Measurements from ENCODE around the gene LHX4. TPM values are rescaled to one million over a fixed set of nuclear protein-coding genes. Genes with fewer than 3 reads are reported as not detected.

Gene LHX4
- total and polyA plus RNA-seq, 2 of the 13 experiments (the other 11 are each of a cell fraction or from before 2014, with no cell fraction given): 0.03 to 0.07 TPM

- H3K4me1 ChIP-seq (ENCODE audit: insufficient read depth, low read length): peaks cover 22% of the 10 kb centered on the region
- H3K36me3 ChIP-seq (replicated peaks in 1 of 2; ENCODE audit: control insufficient read depth in 1 of 2, insufficient read depth in 2 of 2, low read length in 2 of 2): peaks cover 2 to 21% of the 10 kb centered on the region in 2 experiments
- H3K4me2 ChIP-seq (ENCODE audit: low read depth, low read length): no peak overlapping the region
- peaks cover 7% of the 10 kb centered on the region for H3K9me3 ChIP-seq (ENCODE audit: low read length)
- no peak for ATAC-seq
- WGBS (ENCODE audit: low lambda C conversion rate): 48% methylated on average over 1 of the region's 1 CpG
- CTCF ChIA-PET (ENCODE audit: low intra/inter-chr PET ratio, low total read pairs): no interaction called here
- H3K9ac ChIP-seq (ENCODE audit: insufficient read depth, low read depth, low read length): no peak overlapping the region
- POLR2A ChIA-PET: no interaction called here
- no peak overlapping the region for H3K4me3 ChIP-seq (replicated peaks in 1 of 3; ENCODE audit: insufficient read depth in 1 of 3, low read depth in 2 of 3, low read length in 3 of 3)
- H3K27me3 ChIP-seq (ENCODE audit: control insufficient read depth in 1 of 2, insufficient read depth in 2 of 2, low read length in 2 of 2): no peaks in the 10 kb centered on the region
- TF ChIP-seq MNT (IDR thresholded peaks at IDR 0.05): no peak
- TF ChIP-seq ZNF792 (CRISPR knock-in tag; IDR thresholded peaks at IDR 0.05): no peak
- no peak for TF ChIP-seq ATF7 (IDR thresholded peaks at IDR 0.05)
- no peak for TF ChIP-seq ATF7 (CRISPR knock-in tag; IDR thresholded peaks at IDR 0.05)
- no peak for TF ChIP-seq ZNF17 (CRISPR knock-in tag; IDR thresholded peaks at IDR 0.05)
- TF ChIP-seq TEAD2 (CRISPR knock-in tag; IDR thresholded peaks at IDR 0.05): no peak
- no peak for TF ChIP-seq FOXM1 (CRISPR knock-in tag; IDR thresholded peaks at IDR 0.05)
- TF ChIP-seq HNRNPLL (IDR thresholded peaks at IDR 0.05; ENCODE audit: low read depth, low read length, poor library complexity, severe bottlenecking): no peak
- no peak for TF ChIP-seq SOX6 (IDR thresholded peaks at IDR 0.05)
- TF ChIP-seq SOX6 (CRISPR knock-in tag; IDR thresholded peaks at IDR 0.05): no peak
- TF ChIP-seq SRF (IDR thresholded peaks at IDR 0.05; ENCODE audit: low read depth, low read length): no peak
- TF ChIP-seq SKI (IDR thresholded peaks at IDR 0.05; ENCODE audit: partially characterized antibody): no peak
- TF ChIP-seq ATF1 (CRISPR knock-in tag; IDR thresholded peaks at IDR 0.05): no peak
- no peak for TF ChIP-seq ZNF574 (CRISPR knock-in tag; IDR thresholded peaks at IDR 0.05)
- no peak for TF ChIP-seq SUZ12 (IDR thresholded peaks at IDR 0.05; ENCODE audit: low read depth, low read length)
- TF ChIP-seq ZNF563 (CRISPR knock-in tag; IDR thresholded peaks at IDR 0.05): no peak
- no peak for TF ChIP-seq TGIF2 (CRISPR knock-in tag; IDR thresholded peaks at IDR 0.05)
- no peak for TF ChIP-seq ZNF275 (CRISPR knock-in tag; IDR thresholded peaks at IDR 0.05; ENCODE audit: borderline replicate concordance)
- no peak for TF ChIP-seq KDM3A (CRISPR knock-in tag; IDR thresholded peaks at IDR 0.05; ENCODE audit: low read depth)
- no peak for TF ChIP-seq ELF3 (CRISPR knock-in tag; IDR thresholded peaks at IDR 0.05)
- TF ChIP-seq ZNF550 (CRISPR knock-in tag; IDR thresholded peaks at IDR 0.05; ENCODE audit: borderline replicate concordance): no peak
- TF ChIP-seq ZNF33B (CRISPR knock-in tag; IDR thresholded peaks at IDR 0.05): no peak
- H2AFZ ChIP-seq (ENCODE audit: low read length): no peak overlapping the region
- in situ Hi-C loops (cut with HindIII; ENCODE audit: extremely low pct_ligation_motif_present, low pct_unique_long_range_greater_than_20kb) (no loop called here), intact Hi-C loops (cut with micrococcal nuclease; ENCODE audit: unreplicated experiment) (no loop called here)
- no TSS peak for BruUV-seq (replicated peaks)
- no peak for DNase-seq (ENCODE audit: low spot score)
- no peaks in the 10 kb centered on the region for H3K79me2 ChIP-seq (ENCODE audit: insufficient read depth, low read length)
- no peak for FAIRE-seq
- H3K27ac ChIP-seq (ENCODE audit: extremely low read length, insufficient read depth, low read length): no peak overlapping the region
- no peaks in the 10 kb centered on the region for H4K20me1 ChIP-seq (ENCODE audit: insufficient read depth, low read length)
These were observed 58.9 kb downstream of the LHX4 start for GRCh38 chr1:180288940-180289339.
